Stimulated activated CD4-positive, alpha-beta T cell treated with anti-CD3 and anti-CD28 coated beads, TNF-alpha, amount 100 ng/mL, for 24 hours (primary cell): ENCODE data around the gene GGCT.
A peak's percentile ranks its signal among the peaks of the same experiment; 100 is the strongest.
"Not testable (repeated sequence)": the region's sequence is repeated elsewhere in the genome, so short reads cannot be mapped to it uniquely, and the experiment has no call there.

Experiments
- DNase-seq, 3 experiments: peaks; one replicate each; pipeline ENCODE4 v3.0.0-alpha.2; 2020; ENCODE audit warnings: low read depth in 3 of 3

Gene GGCT

DNA sequence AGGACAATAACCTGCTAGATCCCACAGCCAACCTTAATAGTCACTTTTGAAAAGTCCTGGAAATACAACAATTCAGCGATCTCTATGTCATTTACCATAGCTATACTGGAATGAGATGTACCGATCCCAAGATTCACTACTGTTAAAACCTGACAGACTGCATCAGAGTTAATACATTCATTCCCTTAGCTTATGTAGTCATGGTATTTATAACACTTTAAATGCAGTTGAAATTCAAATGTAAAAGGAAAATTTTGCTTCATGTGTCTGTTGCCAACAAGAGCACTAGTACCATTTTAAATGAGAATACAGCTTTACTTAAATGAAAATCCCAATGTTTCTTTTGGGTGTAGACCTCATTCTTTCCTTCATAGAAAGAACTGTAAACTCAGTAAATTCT is 11.1 kb upstream of the GGCT start:
- DNase-seq = no peak

DNA sequence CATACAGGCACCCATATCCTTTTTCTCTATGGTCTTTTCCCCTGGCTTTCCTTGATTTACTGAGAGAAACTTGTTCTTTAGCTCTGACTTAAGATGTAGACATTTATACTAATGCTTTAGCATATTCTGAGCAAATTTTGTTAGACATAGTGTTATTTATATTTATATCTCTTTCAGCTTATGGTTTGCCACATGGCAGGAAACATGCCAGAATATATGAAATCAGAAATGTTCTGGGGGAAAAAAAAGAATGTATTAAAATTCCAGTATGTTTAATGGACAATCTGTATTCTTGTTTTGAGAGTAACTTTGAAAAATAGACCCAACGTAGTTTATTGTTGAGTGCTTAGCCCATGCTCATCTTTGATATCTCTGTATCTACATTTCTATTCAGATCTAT is 10.1 kb upstream of the GGCT start:
- DNase-seq = no peak

DNA sequence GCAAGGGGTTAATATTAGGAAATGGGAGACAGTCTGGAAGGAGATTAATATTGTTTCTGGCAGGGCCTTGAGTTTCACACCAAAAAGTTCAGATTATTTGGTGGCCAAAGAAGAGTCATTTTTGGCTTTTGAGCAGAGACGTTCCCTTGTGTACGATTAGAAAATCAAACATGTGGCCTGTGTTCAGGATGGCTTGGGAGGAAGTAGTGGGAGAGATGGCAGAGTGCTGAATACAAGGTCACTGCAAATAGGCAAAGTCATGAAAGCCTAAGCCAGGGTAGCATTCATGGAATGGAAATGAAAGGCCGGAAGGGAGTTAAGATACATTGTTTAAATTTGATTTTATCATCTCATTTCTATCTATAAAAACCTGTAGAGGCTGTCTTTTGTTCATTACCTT is 9.5 kb upstream of the GGCT start:
- no peak for DNase-seq

DNA sequence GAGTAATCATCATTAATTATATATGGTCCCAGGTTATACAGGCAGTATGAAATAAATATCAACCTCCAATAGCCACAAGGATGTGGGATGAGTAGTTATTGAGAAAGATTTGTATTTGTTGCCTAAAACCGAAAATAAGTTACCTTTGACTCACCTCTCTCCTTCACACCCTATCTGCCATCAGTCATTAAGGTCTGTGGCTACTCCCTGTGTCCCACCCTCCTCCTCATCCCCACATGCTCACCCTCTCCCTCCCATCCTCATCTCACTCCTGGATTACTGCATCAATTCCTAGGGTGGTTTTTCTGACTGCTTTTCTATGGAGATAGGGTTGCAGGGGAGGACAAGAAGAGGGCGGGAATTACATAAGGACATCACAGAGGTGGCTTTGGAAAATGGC is 9.1 kb upstream of the GGCT start:
- no peak for DNase-seq

DNA sequence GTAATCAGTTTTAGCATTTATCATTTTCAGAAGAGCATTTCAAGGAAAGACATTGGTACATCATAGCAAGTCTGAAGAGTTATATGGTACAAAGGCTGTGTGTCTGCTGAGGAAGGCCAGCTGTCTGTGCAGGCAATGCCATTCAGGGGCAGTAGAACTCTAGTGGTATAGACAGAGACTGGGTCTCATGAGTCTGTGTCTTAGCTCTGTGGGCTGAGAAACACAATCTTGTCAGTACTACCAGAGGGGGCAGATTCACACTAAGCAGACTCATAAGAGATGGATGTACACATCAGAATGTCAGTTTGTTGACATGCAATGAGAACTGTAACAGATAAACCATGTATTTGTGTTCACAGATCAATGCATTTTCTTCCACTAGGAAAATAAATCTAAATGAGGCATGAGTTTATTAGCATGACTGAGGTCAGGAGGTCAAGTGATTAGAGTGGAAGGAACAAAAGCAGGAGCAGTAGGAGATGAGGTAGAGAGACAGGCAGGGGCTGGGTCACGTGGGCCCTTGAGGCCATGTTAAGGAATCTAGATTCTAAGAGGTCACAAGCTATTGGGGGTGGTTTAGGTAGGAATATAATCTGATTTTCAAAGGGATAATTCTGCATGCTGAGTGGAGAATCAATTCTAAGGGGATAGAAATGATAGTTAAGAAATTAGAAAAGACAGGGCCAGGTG is 7.5 kb upstream of the GGCT start:
- DNase-seq = no peak

DNA sequence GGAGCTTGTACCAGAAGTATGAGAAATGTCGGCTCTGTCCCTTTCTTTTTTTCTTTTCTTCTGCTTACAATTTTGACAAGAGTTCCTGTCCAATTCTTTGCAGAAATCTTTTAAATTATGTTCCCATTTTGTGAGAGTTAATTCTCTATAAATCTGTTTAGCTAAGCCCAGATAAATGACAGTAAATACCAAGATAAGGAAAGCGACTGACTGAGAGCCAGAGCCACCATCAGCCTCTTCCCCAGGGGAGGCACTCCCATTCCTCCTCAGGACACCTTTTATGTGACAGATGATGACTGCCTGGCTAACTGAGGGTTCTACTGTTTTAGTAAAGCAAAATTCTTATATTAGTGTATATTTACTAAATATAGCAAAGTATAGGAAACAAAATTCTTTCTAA is 6.9 kb upstream of the GGCT start:
- no peak for DNase-seq

DNA sequence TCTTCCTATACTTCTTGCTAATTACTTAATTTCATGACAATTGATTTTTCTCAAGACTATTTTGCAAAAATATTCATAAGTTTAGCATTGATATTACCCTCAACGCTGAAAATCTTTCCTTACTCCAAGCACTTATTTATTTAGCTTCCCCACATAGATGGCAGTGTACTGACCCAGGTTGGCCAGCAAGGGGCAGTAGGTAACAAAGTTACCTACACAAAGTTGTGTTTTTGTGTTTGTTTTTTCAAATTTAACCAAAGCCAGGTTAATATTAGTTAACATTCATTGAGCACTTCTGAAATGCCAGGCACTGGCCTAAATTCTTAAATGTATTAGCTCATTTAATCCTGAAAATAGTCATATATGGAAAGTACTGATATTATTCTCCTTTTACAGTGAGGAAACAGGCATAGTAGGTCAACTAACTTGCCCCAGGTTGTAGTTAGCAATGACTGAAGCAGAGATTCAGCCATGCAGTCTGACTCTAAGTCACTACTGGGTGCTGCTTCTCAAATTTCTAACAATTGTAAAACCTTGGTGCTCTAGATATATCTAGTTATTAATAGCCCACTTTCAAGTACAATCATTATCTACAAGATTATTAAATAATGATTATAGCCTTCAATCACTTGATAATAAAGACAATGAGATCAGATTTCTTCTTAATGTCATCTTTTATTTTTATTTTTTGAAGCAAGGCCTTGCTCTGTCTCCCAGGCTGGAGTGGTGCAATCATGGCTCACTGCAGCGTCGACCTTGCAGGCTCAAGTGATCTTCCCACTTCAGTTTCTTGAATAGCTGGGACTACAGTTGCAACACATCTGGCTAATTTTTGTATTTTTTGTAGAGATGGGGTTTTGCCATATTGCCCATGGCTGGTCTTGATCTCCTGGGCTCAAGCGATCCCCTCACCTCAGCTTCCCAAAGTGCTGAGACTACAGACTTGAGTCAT is 5.8 kb upstream of the GGCT start:
- DNase-seq = peak in 1 of 3 experiments; percentile 11

DNA sequence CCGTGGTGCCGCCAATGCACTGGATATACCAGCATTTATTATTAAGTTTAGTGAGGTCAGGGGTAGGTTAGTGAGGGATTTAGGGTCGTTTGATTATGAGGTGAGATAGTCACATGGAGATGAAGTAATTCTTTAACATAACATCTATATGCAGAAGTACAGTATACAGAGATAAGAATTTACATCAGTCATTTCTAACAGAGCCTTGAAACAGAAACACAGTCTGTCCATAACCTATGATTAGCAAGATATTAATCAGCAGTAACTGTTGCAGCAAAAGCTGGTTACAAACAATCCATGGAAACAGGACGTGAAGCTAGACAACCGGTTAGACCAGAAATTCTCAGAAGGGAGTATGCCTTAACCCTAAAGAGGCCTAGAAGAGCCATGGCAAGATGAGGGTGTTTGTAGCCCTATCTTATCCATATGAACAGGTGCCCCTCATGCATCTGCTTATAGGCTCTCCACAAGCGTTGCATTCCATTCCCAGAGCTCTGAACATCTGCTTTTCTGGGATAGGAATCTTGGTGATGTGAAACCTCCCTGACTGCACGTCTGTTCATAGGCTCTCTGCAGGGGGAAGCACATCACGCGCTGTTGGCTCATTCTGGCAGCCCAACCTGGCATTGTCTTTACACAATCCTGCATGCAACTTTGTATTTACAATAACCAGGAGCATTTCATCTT is 4.7 kb upstream of the GGCT start:
- not testable (repeated sequence) for DNase-seq

DNA sequence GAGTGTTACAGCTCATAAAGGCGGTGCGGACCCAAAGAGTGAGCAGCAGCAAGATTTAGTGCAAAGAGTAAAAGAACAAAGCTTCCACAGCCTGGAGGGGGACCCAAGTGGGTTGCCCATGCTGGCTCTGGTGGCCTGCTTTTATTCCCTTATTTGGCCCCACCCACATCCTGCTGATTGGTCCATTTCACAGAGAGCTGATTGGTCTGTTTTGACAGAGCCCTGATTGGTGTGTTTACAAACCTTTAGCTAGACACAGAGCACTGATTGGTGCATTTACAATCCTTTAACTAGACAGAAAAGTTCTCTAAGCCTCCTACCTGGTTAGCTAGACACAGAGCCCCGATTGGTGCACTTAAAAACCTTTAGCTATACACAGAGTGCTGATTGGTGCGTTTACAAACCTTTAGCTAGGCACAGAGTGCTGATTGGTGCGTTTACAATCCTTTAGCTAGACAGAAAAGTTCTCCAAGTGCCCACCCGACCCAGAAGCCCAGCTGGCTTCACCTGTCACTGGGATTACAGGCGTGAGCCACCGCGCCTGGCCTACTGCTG is 2.8 kb upstream of the GGCT start:
- DNase-seq = not testable (repeated sequence)

DNA sequence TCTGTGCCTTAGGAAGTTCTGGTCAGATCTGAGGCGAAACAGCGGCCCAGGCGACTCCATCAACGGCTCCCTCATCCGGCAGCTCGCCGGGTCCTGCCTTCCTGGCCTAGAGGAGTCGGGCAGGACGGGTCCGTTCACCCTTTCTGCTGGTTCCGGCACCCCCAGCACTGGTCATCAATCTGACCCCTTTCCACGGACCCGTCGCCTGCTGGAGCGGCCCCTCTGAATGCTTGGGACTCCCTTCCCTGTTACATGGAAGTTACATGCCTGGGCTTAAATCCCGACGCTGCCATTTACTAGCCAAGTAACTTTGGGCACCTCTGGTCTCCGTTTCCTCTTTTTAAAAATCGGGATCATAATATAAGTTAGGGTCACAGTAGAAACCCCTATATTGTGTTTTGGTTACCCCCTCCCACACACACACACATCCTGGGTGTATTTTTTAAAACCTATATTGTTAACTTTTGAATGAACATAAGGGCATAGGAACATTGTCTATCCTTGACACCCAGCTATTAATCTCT is 607 bp upstream of the GGCT start:
- DNase-seq = no peak

DNA sequence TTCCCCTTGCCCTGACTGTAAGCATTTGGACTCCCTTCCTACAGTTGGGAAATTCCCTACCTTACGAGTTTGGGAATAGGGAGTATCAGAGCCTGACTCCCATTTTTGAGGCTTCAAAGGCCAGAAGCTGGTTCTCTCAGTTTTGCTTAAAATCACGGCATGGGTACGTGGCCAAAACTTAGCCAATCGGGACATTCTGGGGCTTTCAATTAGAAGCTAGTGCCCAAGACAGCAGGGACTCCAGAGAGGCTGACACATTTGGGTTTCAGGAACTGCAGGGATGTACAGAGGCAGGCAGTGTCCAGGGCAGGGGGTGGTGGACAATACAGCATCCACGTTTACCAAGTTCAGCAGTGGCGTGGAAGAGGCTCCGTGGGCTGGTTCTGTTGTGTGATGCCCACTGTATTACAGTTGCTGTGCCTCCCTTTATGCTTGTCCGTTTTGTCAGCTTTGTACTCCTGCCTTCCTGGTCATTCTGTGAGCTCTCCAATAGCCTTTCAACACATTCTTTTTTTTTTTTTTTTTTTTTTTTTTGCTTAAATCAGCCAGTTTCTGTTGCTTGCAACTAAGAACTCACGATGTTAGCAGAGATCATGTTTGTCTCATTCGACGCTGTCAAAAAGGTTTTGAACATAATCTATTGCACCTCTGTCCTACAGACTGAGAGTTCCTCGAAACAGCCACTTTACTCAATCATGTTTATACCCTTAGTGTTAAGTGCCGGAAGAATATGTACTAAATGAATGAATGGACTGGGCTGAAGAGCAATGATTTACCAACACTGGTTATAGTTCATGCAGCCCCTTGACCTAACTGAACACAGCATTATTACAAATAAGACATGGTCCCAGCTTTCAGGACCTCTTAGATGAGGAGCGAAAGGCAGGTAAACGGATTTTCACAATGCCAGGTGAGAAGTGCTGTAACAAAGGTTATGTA is 1.1 kb downstream of the GGCT start:
- no peak for DNase-seq

DNA sequence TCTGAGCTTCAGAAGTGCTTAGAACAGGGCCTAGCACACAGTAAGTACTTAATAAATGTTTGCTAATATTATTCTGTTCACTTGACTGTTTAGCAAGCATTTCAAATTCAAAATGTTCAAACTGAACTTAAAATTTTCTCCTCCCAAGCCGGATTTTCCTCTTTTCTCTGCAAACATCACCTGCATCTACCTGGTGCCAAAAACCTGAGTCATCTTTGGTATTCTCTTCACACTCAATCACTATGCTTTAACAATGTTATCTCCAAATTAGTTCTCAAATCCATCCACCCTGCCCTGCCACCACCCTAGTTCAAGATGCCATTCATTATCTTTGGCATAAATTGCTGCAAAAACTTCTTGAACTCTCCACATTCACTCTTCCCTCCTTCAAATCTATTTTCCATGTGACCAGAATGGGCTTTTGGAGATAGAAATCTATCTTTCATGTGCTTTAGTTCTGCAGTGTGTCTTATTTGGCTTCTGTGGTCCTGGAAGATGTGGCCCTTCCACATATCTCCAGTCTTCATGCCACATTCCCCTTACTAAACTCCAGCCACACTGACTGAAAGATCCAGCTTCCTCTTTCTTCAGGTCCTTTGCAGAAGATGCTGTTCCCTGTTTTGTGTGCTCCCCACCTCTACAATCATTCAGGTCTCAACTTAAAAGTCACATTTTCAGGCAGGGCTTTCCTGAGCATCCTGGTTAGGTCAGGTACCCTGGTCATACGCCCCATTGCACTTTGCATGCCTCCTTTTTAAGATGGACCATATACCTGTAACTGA is 2.0 kb downstream of the GGCT start:
- DNase-seq = no peak

DNA sequence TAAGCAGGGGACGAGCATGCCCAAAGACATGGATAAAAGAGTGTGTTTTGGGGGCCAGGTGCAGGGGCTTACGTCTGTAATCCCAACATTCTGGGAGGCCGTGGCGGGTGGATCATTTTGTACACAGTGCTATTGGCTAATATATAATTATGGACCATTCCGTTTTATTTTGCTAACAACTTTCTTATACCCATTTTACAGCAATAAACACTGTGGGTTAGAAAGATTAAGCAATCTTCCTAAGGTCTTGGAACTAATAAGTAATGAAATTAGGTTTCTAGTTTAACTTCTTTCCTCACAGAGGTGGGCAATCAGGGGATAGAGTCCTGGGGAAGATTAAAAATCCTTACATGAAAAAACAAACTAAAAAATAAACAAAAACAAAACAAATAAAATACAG is 3.4 kb downstream of the GGCT start:
- no peak for DNase-seq

DNA sequence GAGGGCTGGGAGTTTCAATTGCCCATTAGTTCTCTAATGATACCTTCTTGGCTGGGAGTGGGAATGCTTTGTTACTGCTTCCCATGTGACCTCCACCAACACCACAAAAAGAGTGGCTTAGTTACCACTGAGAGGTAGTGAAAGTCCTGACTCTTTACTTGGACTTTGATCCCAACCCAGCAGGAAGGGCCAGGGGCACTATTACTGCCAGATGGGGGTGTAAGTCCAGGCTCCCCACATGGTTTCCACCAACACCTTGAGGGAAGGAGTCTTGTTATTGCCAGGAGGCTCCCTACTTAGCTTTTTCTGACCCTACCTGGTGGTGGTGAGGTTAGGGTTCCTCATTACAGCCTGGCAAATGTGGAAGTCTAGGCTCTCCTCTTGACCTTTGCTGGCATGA is 11.4 kb downstream of the GGCT start:
- no peak for DNase-seq

DNA sequence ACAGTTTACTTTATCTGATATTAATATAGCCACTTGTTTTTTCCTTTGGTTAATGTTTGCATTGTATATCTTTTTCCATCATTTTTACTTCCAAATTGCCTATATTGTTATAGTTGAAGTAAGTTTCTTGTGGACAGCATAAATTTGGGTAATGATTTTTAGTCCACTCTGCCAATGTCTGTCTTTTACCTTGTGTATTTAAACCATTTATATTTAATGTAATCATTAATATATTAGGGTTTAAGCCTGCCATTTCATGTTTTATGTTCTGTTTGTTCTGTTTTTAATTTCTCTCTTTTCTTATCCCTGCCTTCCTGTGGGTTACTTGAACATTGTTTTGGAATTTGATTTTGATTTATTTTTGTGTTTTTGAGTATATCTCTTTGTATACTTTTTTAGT is 13.2 kb downstream of the GGCT start:
- no peak for DNase-seq

DNA sequence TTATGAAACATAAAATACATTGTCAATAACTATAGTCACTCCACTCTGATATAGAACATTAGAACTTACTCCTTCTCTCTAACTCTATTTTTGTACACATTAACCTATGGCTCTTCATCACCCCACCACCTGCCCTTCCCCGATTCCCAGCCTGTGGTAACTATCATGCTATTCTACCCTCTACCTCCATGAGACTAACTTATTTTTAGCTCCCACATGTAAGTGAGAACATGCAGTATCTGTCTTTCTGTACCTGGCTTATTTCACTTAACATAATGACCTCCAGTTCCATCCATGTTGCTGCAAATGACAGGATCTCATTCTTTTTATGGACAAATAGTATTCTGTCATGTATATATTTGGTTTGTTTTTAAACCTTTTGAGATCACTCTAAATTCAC is 17.3 kb downstream of the GGCT start:
- DNase-seq = no peak

DNA sequence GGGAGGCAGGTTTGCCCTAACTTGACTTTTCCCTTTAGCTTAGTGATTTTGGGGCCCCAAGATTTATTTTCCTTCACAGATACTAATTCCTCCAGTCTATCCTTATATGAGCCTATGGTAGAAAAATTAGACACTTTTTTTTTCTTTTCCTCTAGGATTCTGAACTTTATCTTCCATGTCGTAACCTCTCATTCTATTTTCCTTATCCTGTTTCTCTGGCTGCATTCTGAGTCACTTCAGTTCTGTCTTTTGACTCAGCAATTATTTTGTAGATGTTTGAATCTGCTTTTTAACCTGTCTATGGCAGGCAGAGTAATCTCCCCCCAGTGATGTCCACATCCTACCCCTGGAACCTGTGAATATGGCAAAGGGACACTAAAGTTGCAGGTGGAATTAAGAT is 19.0 kb downstream of the GGCT start:
- DNase-seq = no peak

DNA sequence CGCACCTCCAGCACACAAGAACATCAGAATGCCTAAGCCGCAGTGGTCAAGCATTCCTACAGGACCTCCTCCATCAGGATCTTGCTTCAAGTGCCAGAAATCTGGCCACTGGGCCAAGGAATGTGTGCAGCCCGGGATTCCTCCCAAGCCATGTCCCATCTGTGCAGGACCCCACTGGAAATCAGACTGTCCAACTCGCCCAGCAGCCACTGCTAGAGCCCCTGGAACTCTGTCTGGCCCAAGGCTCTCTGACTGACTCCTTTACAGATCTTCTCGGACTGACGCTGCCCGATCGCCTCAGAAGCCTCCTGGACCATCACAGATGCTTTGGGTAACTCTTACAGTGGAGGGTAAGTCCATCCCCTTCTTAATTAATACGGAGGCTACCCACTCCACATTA is 23.2 kb downstream of the GGCT start:
- not testable (repeated sequence) for DNase-seq

DNA sequence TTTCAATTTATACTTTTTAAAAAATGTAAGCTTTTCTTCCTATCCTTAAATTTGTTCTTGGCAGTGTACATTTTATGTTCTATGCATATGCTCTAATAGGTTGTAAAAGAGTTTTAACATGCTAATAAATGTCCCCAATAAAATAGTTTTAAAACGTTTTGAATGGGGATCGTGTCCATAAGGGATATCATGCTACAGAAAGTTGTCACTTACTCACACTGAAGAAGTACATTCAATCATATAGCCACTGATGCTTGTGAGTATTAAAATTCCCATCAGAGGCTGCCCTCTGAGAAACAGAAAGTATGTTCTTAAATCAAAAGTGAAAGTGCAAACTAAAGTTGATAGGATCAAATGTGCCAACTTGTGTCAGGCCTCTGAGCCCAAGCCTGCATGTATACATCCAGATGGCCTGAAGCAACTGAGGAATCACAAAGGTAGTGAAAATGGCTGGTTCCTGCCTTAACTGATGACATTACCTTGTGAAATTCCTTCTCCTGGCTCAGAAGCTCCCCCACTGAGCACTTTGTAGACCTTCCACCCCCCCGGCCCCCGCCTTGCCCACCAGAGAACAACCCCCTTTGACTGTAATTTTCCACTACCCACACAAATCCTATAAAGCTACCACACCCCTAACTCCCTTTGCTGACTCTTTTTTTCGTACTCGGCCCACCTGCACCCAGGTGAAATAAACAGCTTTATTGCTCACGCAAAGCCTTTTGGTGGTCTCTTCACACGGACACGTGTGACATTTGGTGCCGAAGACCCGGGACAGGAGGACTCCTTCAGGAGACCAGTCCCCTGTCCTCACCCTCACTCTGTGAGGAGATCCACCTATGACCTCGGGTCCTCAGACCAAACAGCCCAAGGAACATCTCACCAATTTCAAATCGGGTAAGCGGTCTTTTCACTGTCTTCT is 25.2 kb downstream of the GGCT start:
- peak in 1 of 3 experiments; percentile 13 for DNase-seq
